HG02885 (cell line): Measurements from ENCODE around the gene TADA1.
"Not testable (repeated sequence)": the region's sequence is repeated elsewhere in the genome, so short reads cannot be mapped to it uniquely, and the experiment has no call there.

ENCODE experiments used
- ATAC-seq: cut with Tn5 transposase; IDR thresholded peaks from one replicate; pipeline ENCODE4 v1.9.1; 2021; ENCODE audit warnings: mild to moderate bottlenecking; ENCODE audit not compliant: unreplicated experiment, poor library complexity

Gene TADA1

GRCh38 chr1:166848193-166848592, 27.9 kb downstream of the TADA1 start:
- no peak for ATAC-seq

- ATAC-seq: no peak
These were observed 31.3 kb downstream of the TADA1 start for GRCh38 chr1:166844791-166845190.

- ATAC-seq: no peak
These were observed 32.1 kb downstream of the TADA1 start for GRCh38 chr1:166843769-166844596.

- no peak for ATAC-seq
These were observed 32.7 kb downstream of the TADA1 start for GRCh38 chr1:166843322-166843721.

GRCh38 chr1:166840309-166841274, 35.5 kb downstream of the TADA1 start:
- ATAC-seq: no peak

- ATAC-seq: peak; percentile 44
These were observed 36.3 kb downstream of the TADA1 start for GRCh38 chr1:166839600-166840308.

- peak; percentile 93 for ATAC-seq
These were observed 37.1 kb downstream of the TADA1 start, which contains the start of gene POGK for GRCh38 chr1:166838766-166839599. Gene POGK, plus strand, starts transcription at chr1:166839475. Its CDS starts 1,482 bp downstream, at chr1:166840957.

GRCh38 chr1:166836733-166837132, 39.3 kb downstream of the TADA1 start:
- no peak for ATAC-seq

- ATAC-seq: not testable (repeated sequence)
These were observed 46.3 kb downstream of the TADA1 start for GRCh38 chr1:166829762-166830161.

GRCh38 chr1:166827426-166827825, 48.6 kb downstream of the TADA1 start:
- ATAC-seq: no peak

GRCh38 chr1:166822385-166822784, 53.7 kb downstream of the TADA1 start:
- ATAC-seq: no peak

GRCh38 chr1:166819974-166820373, 56.1 kb downstream of the TADA1 start:
- no peak for ATAC-seq

- no peak for ATAC-seq
These were observed 61.5 kb downstream of the TADA1 start for GRCh38 chr1:166814611-166815010.

- ATAC-seq: no peak
These were observed 62.4 kb downstream of the TADA1 start for GRCh38 chr1:166813508-166814223.

GRCh38 chr1:166811691-166812090, 64.4 kb downstream of the TADA1 start:
- no peak for ATAC-seq

GRCh38 chr1:166808952-166809351, 67.1 kb downstream of the TADA1 start:
- ATAC-seq: no peak
